Astrocyte (in vitro differentiated cells and primary cell): ENCODE results near the gene TENT5C. TPM values are rescaled to one million over a fixed set of nuclear protein-coding genes. Genes with fewer than 3 reads are reported as not detected.

ENCODE experiments used
- DNase-seq: peaks from one replicate; pipeline ENCODE4 v3.0.0-alpha.2; 2010; ENCODE audit warnings: low read depth
- FAIRE-seq: peaks from 2 replicates; lab custom pipeline; 2011; peaks lifted over from hg19 to GRCh38; lab: Jason Lieb, UNC
- H2AFZ ChIP-seq: 2 replicates; pipeline ENCODE4 v1.6.0; 2012; ENCODE audit warnings: low read depth, low read length, inconsistent platforms
- H3K27ac ChIP-seq: 2 replicates; pipeline ENCODE4 v1.5.1; 2011; ENCODE audit warnings: low read depth, low read length, inconsistent platforms
- H3K27me3 ChIP-seq: 2 replicates; pipeline ENCODE4 v1.6.0; 2011; ENCODE audit warnings: low read length, inconsistent platforms; ENCODE audit not compliant: insufficient read depth
- H3K36me3 ChIP-seq: 2 replicates; pipeline ENCODE4 v1.5.1; 2011; ENCODE audit warnings: low read length, inconsistent platforms; ENCODE audit not compliant: insufficient read depth
- H3K4me1 ChIP-seq: 2 replicates; pipeline ENCODE4 v1.5.1; 2011; ENCODE audit warnings: low read length, inconsistent platforms; ENCODE audit not compliant: insufficient read depth
- H3K4me2 ChIP-seq: 2 replicates; pipeline ENCODE4 v1.6.0; 2012; ENCODE audit warnings: low read length, inconsistent platforms
- H3K4me3 ChIP-seq: 2 replicates; pipeline ENCODE4 v1.5.1; 2011; ENCODE audit warnings: low read depth, mild to moderate bottlenecking, low read length, inconsistent platforms; ENCODE audit not compliant: insufficient read depth
- H3K79me2 ChIP-seq: 2 replicates; pipeline ENCODE4 v1.6.0; 2012; ENCODE audit warnings: mild to moderate bottlenecking, low read length, inconsistent platforms; ENCODE audit not compliant: insufficient read depth
- H3K9ac ChIP-seq: 2 replicates; pipeline ENCODE4 v1.6.0; 2012; ENCODE audit warnings: mild to moderate bottlenecking, low read length, inconsistent platforms
- H3K9me3 ChIP-seq: 2 replicates; pipeline ENCODE4 v1.5.1; 2012; ENCODE audit warnings: low read depth, mild to moderate bottlenecking, low read length, inconsistent platforms; ENCODE audit not compliant: insufficient read depth
- H4K20me1 ChIP-seq: 2 replicates; pipeline ENCODE4 v1.6.0; 2012; ENCODE audit warnings: low read length, inconsistent platforms; ENCODE audit not compliant: insufficient read depth
- H3K27ac Mint-ChIP-seq: one replicate; pipeline ENCODE4 v1.8.0; 2021; ENCODE audit warnings: mild to moderate bottlenecking, mixed read lengths; ENCODE audit not compliant: unreplicated experiment
- H3K27me3 Mint-ChIP-seq: one replicate; pipeline ENCODE4 v1.8.0; 2021; ENCODE audit warnings: low read depth, mixed read lengths; ENCODE audit not compliant: unreplicated experiment
- H3K36me3 Mint-ChIP-seq: one replicate; pipeline ENCODE4 v1.8.0; 2021; ENCODE audit warnings: low read depth, mixed read lengths; ENCODE audit not compliant: unreplicated experiment
- H3K4me1 Mint-ChIP-seq: one replicate; pipeline ENCODE4 v1.8.0; 2021; ENCODE audit warnings: low read depth, mixed read lengths; ENCODE audit not compliant: unreplicated experiment
- H3K4me3 Mint-ChIP-seq: one replicate; pipeline ENCODE4 v1.8.0; 2021; ENCODE audit warnings: mild to moderate bottlenecking, moderate library complexity, mixed read lengths; ENCODE audit not compliant: unreplicated experiment
- H3K9me3 Mint-ChIP-seq: one replicate; pipeline ENCODE4 v1.8.0; 2021; ENCODE audit warnings: mild to moderate bottlenecking, mixed read lengths; ENCODE audit not compliant: unreplicated experiment
- CTCF ChIP-seq: IDR thresholded peaks from 2 replicates; pipeline ENCODE4 v1.5.1; 2011; ENCODE audit warnings: low read depth, mild to moderate bottlenecking, inconsistent platforms, low read length, moderate library complexity; ENCODE audit not compliant: insufficient read depth
- EZH2 ChIP-seq: IDR thresholded peaks from 2 replicates; pipeline ENCODE4 v1.6.1; 2012; ENCODE audit warnings: mild to moderate bottlenecking, low read length, inconsistent platforms; ENCODE audit not compliant: insufficient read depth
- total RNA-seq: library from RNA; stranded (reverse); gene quantifications from 2 replicates; pipeline ENCODE4 v1.2.1, GENCODE V29; 2021

TENT5C gene
- total RNA-seq, 1 donor from 2014 or later, result 0.77 TPM

GRCh38 chr1:117653195-117653594 lies 47.3 kb downstream of the TENT5C start:
- Histone ChIP-seq H4K20me1 (no peaks in the 10 kb centered on the region), H3K79me2 (no peaks in the 10 kb centered on the region), H3K4me2 (no peak overlapping the region), H2AFZ (no peak overlapping the region), H3K27me3 (no peaks in the 10 kb centered on the region), H3K4me3 (no peak overlapping the region), H3K27ac (no peak overlapping the region), H3K4me1 (peaks cover 5% of the 10 kb centered on the region), H3K9me3 (no peaks in the 10 kb centered on the region), H3K36me3 (no peaks in the 10 kb centered on the region), H3K9ac (no peak overlapping the region)
- Mint-ChIP-seq H3K27ac (no peak overlapping the region), H3K27me3 (peaks cover 19% of the 10 kb centered on the region), H3K4me1 (peaks cover 26% of the 10 kb centered on the region), H3K4me3 (no peak overlapping the region), H3K9me3 (peaks cover 3% of the 10 kb centered on the region), H3K36me3 (no peaks in the 10 kb centered on the region)
- DNase-seq, result no peak
- TF ChIP-seq CTCF (no peak), EZH2 (no peak)
- FAIRE-seq, result no peak

GRCh38 chr1:117653732-117654492 lies 48.1 kb downstream of the TENT5C start:
- no peak for FAIRE-seq
- H3K36me3 Mint-ChIP-seq, result no peaks in the 10 kb centered on the region
- no peak overlapping the region for H3K9ac ChIP-seq

More at GRCh38 chr1:117653732-117654492, 48.1 kb downstream of the TENT5C start:
- DNase-seq, result no peak
- Histone ChIP-seq H3K4me2 (no peak overlapping the region), H4K20me1 (no peaks in the 10 kb centered on the region), H3K4me3 (no peak overlapping the region), H2AFZ (no peak overlapping the region), H3K27ac (no peak overlapping the region), H3K79me2 (no peaks in the 10 kb centered on the region), H3K36me3 (no peaks in the 10 kb centered on the region), H3K4me1 (peaks cover 5% of the 10 kb centered on the region), H3K9me3 (no peaks in the 10 kb centered on the region), H3K27me3 (no peaks in the 10 kb centered on the region)
- Mint-ChIP-seq H3K27ac (no peak overlapping the region), H3K4me3 (no peak overlapping the region), H3K4me1 (peaks cover 29% of the 10 kb centered on the region), H3K27me3 (peaks cover 16% of the 10 kb centered on the region), H3K9me3 (peaks cover 3% of the 10 kb centered on the region)
- TF ChIP-seq EZH2, result no peak
- TF ChIP-seq CTCF, result no peak
